ENCODE data around the gene WDR45B.

DNA sequence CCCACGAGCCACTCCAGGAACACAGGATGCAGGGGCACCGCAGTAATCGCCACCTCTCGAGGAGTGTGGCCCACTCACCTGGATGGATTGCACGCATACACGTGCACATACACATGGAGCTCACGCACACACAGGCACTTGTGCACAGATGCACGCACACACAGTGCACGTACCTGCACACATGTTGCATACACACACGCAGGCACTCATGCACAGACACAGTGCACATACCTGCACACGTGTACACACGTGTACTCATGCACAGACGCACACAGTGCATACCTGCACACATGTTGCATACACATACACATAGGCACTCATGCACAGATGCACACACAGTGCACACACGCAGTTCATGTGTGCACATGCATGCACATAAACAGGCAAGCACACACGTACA lies 11.6 kb upstream of the WDR45B start:
- TF ChIP-seq, protein P1, sequence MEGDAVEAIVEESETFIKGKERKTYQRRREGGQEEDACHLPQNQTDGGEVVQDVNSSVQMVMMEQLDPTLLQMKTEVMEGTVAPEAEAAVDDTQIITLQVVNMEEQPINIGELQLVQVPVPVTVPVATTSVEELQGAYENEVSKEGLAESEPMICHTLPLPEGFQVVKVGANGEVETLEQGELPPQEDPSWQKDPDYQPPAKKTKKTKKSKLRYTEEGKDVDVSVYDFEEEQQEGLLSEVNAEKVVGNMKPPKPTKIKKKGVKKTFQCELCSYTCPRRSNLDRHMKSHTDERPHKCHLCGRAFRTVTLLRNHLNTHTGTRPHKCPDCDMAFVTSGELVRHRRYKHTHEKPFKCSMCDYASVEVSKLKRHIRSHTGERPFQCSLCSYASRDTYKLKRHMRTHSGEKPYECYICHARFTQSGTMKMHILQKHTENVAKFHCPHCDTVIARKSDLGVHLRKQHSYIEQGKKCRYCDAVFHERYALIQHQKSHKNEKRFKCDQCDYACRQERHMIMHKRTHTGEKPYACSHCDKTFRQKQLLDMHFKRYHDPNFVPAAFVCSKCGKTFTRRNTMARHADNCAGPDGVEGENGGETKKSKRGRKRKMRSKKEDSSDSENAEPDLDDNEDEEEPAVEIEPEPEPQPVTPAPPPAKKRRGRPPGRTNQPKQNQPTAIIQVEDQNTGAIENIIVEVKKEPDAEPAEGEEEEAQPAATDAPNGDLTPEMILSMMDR (IDR thresholded peaks at IDR 0.05): no peak
- no peak for TF ChIP-seq ZNF138 (CRISPR knock-in tag; conservative IDR thresholded peaks at IDR 0.05)
- TF ChIP-seq, protein P2, sequence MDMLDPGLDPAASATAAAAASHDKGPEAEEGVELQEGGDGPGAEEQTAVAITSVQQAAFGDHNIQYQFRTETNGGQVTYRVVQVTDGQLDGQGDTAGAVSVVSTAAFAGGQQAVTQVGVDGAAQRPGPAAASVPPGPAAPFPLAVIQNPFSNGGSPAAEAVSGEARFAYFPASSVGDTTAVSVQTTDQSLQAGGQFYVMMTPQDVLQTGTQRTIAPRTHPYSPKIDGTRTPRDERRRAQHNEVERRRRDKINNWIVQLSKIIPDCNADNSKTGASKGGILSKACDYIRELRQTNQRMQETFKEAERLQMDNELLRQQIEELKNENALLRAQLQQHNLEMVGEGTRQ (CRISPR knock-in tag; IDR thresholded peaks at IDR 0.05): no peak
- TF ChIP-seq NR2C2 (CRISPR knock-in tag; IDR thresholded peaks at IDR 0.05): no peak
- no peak for TF ChIP-seq ATF1 (CRISPR knock-in tag; IDR thresholded peaks at IDR 0.05)
- TF ChIP-seq, protein P3, sequence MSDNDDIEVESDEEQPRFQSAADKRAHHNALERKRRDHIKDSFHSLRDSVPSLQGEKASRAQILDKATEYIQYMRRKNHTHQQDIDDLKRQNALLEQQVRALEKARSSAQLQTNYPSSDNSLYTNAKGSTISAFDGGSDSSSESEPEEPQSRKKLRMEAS (CRISPR knock-in tag; IDR thresholded peaks at IDR 0.05): no peak
- TF ChIP-seq, protein P4, sequence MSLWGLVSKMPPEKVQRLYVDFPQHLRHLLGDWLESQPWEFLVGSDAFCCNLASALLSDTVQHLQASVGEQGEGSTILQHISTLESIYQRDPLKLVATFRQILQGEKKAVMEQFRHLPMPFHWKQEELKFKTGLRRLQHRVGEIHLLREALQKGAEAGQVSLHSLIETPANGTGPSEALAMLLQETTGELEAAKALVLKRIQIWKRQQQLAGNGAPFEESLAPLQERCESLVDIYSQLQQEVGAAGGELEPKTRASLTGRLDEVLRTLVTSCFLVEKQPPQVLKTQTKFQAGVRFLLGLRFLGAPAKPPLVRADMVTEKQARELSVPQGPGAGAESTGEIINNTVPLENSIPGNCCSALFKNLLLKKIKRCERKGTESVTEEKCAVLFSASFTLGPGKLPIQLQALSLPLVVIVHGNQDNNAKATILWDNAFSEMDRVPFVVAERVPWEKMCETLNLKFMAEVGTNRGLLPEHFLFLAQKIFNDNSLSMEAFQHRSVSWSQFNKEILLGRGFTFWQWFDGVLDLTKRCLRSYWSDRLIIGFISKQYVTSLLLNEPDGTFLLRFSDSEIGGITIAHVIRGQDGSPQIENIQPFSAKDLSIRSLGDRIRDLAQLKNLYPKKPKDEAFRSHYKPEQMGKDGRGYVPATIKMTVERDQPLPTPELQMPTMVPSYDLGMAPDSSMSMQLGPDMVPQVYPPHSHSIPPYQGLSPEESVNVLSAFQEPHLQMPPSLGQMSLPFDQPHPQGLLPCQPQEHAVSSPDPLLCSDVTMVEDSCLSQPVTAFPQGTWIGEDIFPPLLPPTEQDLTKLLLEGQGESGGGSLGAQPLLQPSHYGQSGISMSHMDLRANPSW (CRISPR knock-in tag; conservative IDR thresholded peaks at IDR 0.05; ENCODE audit: low read depth): no peak
- TF ChIP-seq, protein P5, sequence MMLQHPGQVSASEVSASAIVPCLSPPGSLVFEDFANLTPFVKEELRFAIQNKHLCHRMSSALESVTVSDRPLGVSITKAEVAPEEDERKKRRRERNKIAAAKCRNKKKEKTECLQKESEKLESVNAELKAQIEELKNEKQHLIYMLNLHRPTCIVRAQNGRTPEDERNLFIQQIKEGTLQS (CRISPR knock-in tag; conservative IDR thresholded peaks at IDR 0.05): no peak
- TF ChIP-seq, protein P6, sequence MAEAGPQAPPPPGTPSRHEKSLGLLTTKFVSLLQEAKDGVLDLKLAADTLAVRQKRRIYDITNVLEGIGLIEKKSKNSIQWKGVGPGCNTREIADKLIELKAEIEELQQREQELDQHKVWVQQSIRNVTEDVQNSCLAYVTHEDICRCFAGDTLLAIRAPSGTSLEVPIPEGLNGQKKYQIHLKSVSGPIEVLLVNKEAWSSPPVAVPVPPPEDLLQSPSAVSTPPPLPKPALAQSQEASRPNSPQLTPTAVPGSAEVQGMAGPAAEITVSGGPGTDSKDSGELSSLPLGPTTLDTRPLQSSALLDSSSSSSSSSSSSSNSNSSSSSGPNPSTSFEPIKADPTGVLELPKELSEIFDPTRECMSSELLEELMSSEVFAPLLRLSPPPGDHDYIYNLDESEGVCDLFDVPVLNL (CRISPR knock-in tag; IDR thresholded peaks at IDR 0.05; ENCODE audit: borderline replicate concordance, low read depth): no peak
- TF ChIP-seq MXD4 (CRISPR knock-in tag; IDR thresholded peaks at IDR 0.05; ENCODE audit: borderline replicate concordance): no peak
